ENCODE data around the gene EMILIN3.

The EMILIN3 gene

GRCh38 chr20:41348430-41349172 is 18.0 kb downstream of the EMILIN3 start:
- H3K27ac ChIP-seq (replicated peaks) = no peak overlapping the region
- no peak for DNase-seq (ENCODE audit: low read depth in 1 of 2, low spot score in 1 of 2)
- TF ChIP-seq SPI1 (IDR thresholded peaks at IDR 0.05; ENCODE audit: borderline replicate concordance, low read depth) = no peak
- TF ChIP-seq, protein P1, sequence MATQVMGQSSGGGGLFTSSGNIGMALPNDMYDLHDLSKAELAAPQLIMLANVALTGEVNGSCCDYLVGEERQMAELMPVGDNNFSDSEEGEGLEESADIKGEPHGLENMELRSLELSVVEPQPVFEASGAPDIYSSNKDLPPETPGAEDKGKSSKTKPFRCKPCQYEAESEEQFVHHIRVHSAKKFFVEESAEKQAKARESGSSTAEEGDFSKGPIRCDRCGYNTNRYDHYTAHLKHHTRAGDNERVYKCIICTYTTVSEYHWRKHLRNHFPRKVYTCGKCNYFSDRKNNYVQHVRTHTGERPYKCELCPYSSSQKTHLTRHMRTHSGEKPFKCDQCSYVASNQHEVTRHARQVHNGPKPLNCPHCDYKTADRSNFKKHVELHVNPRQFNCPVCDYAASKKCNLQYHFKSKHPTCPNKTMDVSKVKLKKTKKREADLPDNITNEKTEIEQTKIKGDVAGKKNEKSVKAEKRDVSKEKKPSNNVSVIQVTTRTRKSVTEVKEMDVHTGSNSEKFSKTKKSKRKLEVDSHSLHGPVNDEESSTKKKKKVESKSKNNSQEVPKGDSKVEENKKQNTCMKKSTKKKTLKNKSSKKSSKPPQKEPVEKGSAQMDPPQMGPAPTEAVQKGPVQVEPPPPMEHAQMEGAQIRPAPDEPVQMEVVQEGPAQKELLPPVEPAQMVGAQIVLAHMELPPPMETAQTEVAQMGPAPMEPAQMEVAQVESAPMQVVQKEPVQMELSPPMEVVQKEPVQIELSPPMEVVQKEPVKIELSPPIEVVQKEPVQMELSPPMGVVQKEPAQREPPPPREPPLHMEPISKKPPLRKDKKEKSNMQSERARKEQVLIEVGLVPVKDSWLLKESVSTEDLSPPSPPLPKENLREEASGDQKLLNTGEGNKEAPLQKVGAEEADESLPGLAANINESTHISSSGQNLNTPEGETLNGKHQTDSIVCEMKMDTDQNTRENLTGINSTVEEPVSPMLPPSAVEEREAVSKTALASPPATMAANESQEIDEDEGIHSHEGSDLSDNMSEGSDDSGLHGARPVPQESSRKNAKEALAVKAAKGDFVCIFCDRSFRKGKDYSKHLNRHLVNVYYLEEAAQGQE (IDR thresholded peaks at IDR 0.05; ENCODE audit: insufficient replicate concordance, low read depth) = no peak
- TF ChIP-seq, protein P2, sequence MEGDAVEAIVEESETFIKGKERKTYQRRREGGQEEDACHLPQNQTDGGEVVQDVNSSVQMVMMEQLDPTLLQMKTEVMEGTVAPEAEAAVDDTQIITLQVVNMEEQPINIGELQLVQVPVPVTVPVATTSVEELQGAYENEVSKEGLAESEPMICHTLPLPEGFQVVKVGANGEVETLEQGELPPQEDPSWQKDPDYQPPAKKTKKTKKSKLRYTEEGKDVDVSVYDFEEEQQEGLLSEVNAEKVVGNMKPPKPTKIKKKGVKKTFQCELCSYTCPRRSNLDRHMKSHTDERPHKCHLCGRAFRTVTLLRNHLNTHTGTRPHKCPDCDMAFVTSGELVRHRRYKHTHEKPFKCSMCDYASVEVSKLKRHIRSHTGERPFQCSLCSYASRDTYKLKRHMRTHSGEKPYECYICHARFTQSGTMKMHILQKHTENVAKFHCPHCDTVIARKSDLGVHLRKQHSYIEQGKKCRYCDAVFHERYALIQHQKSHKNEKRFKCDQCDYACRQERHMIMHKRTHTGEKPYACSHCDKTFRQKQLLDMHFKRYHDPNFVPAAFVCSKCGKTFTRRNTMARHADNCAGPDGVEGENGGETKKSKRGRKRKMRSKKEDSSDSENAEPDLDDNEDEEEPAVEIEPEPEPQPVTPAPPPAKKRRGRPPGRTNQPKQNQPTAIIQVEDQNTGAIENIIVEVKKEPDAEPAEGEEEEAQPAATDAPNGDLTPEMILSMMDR (IDR thresholded peaks at IDR 0.05; ENCODE audit: insufficient read depth, low read length) = no peak
- TF ChIP-seq POLR2AphosphoS5 (IDR thresholded peaks at IDR 0.05; ENCODE audit: low read depth) = no peak
- TF ChIP-seq GABPA (IDR thresholded peaks at IDR 0.05; ENCODE audit: low read depth) = no peak
- H3K27me3 ChIP-seq (ENCODE audit: insufficient read depth, poor library complexity, severe bottlenecking) = no peaks in the 10 kb centered on the region
- H3K4me3 ChIP-seq (replicated peaks; ENCODE audit: insufficient read depth, low read length) = no peak overlapping the region

GRCh38 chr20:41347523-41348429 is 18.8 kb downstream of the EMILIN3 start:
- Histone ChIP-seq H3K27me3 (ENCODE audit: insufficient read depth, poor library complexity, severe bottlenecking) (no peaks in the 10 kb centered on the region), H3K4me3 (replicated peaks; ENCODE audit: insufficient read depth, low read length) (no peak overlapping the region), H3K27ac (replicated peaks) (no peak overlapping the region)
- TF ChIP-seq GABPA (IDR thresholded peaks at IDR 0.05; ENCODE audit: low read depth) = no peak
- no peak for DNase-seq (ENCODE audit: low read depth in 1 of 2, low spot score in 1 of 2)

GRCh38 chr20:41345729-41346067 is 20.9 kb downstream of the EMILIN3 start:
- TF ChIP-seq SPI1 (IDR thresholded peaks at IDR 0.05; ENCODE audit: borderline replicate concordance, low read depth) (no peak), POLR2AphosphoS5 (IDR thresholded peaks at IDR 0.05; ENCODE audit: low read depth) (no peak), GABPA (IDR thresholded peaks at IDR 0.05; ENCODE audit: low read depth) (no peak)
- TF ChIP-seq, protein P1 (IDR thresholded peaks at IDR 0.05; ENCODE audit: insufficient replicate concordance, low read depth) = no peak
- TF ChIP-seq, protein P2 (IDR thresholded peaks at IDR 0.05; ENCODE audit: insufficient read depth, low read length) = no peak
- Histone ChIP-seq H3K27me3 (ENCODE audit: insufficient read depth, poor library complexity, severe bottlenecking) (no peaks in the 10 kb centered on the region), H3K27ac (replicated peaks) (no peak overlapping the region), H3K4me3 (replicated peaks; ENCODE audit: insufficient read depth, low read length) (no peak overlapping the region)
- no peak for DNase-seq (ENCODE audit: low read depth in 1 of 2, low spot score in 1 of 2)
